ENCODE measurements around the gene EXTL2.

- TF ChIP-seq CTCF (IDR thresholded peaks at IDR 0.05) (no peak), ATF3 (CRISPR knock-in tag; conservative IDR thresholded peaks at IDR 0.05) (no peak), NR3C1 (CRISPR knock-in tag; conservative IDR thresholded peaks at IDR 0.05; ENCODE audit: low read depth) (no peak), SP1 (CRISPR knock-in tag; conservative IDR thresholded peaks at IDR 0.05) (no peak), NFYB (CRISPR knock-in tag; conservative IDR thresholded peaks at IDR 0.05; ENCODE audit: low read depth) (no peak), ZNF396 (CRISPR knock-in tag; IDR thresholded peaks at IDR 0.05; ENCODE audit: borderline replicate concordance) (no peak), USF2 (CRISPR knock-in tag; IDR thresholded peaks at IDR 0.05) (no peak), ZNF532 (CRISPR knock-in tag; IDR thresholded peaks at IDR 0.05; ENCODE audit: borderline replicate concordance) (no peak), ZNF138 (CRISPR knock-in tag; conservative IDR thresholded peaks at IDR 0.05) (no peak)
These were observed 33.5 kb upstream of the EXTL2 start for GRCh38 chr1:100928128-100928527.
